ENCODE results near the gene DPEP1.

The DPEP1 gene

DNA sequence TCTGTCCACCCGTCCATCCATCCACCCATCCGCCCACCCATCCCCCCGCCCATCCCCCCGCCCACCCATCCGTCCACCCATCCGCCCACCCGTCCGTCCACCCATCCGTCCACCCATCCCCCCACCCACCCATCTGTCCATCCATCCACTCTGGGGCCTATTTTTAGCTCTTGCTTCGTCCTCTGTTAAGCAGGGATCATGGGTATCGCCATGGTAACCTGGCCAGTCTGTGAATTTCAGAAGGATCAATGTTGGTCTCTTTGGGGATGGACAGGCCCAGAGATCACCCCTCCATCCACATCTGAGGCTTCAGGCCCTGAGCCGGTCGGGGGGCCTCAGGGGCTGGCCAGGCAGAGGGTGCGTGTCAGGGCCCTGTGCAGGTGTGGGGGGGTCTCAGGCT, 15.2 kb upstream of the DPEP1 start:
- DNase-seq (ENCODE audit: low spot score), result no peak

DNA sequence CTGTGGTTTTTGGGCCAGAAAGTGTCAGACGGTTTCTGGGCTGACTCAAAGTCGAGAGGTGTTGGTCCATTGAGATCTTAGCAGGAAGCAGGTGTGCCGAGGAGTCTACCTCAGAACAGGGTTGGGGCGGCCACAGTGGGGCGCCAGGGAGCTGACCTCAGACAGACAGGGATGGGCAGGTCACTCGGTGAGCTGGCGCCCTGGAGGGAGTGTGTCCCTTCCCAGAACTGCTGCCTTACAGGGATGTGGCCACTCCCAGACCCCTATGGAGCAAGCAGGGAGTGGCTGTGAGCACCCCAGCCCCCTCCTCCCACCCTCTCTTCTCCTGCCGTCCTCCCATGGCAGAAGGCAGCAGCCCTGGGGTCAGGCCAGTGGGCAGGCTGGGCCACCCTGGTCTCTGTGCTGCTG, 14.0 kb upstream of the DPEP1 start:
- DNase-seq (ENCODE audit: low spot score), result peak; percentile 72

DNA sequence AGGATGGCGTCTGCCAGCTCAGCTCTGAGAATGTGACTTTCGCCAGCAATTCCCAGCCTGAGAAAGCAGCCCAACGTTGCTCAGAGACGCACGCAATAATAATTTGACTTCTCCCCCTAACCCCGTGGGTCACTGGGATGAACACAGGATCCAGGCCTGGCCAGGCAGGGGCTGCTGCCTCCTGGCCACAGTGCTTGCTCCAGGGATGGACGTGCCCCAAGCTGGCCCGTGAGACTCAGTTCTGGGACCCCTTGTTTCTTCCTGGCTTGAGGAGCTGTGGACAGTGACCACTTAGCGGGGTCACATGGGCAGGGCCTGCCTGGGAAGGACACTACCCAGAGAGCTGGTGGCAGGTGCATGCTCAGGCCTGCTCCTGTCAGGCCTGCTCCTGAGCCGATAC, 13.5 kb upstream of the DPEP1 start:
- no peak for DNase-seq (ENCODE audit: low spot score)

DNA sequence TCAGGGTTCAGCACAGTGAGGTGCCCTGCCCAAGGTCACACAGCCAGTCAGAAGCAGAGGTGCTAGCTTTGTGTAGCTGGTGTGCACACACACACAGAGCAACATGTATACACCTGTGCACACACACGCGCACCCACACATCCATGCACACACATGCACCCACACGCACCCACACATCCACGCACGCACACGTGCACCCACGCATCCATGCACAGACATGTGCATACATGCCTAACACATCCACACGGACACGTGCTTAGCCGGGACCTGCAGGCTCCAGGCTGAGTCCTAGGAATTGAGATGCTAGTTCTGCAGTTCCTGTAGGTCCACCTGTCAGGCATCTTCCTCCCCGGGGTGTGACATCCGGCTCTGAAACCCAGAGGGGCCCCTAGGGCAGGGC, 13.0 kb upstream of the DPEP1 start:
- DNase-seq (ENCODE audit: low spot score), result no peak

DNA sequence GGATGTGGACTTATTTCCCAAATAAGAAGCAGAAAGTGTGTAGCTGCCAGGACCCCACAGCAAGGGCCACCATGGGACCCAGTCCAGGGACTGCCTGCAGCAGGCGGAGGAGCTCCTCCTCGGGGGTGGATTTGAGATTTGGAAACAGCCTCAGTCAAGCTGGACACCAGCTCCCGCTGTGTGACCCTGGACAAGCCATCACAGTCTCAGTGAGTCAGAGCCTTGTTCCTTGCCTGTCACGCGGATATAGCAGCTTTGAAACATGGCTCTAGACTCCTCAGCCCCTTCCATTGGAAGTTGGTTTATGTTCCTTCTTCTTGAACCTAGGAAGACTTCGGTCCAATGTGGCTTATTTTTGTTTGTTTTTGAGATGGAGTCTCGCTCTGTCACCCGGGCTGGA, 12.5 kb upstream of the DPEP1 start:
- no peak for DNase-seq (ENCODE audit: low spot score)

DNA sequence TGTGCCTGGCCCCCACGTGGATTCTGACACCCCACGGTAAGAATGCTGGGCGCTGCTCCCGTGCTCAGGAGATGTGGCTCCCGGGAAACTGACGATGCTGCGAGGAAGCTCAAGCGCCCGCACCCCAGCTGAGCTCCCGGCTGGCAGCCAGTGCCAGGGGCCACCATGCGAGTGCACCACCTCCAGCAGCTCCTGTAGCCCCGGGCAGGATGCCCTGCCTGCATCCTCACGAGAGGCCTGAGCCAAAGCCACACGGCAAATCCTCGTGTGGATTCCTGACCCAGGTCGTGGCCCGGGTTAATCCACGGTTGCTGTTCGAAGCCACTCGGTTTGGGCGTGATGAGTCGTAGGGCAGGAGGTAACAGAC, 11.6 kb upstream of the DPEP1 start:
- no peak for DNase-seq (ENCODE audit: low spot score)

DNA sequence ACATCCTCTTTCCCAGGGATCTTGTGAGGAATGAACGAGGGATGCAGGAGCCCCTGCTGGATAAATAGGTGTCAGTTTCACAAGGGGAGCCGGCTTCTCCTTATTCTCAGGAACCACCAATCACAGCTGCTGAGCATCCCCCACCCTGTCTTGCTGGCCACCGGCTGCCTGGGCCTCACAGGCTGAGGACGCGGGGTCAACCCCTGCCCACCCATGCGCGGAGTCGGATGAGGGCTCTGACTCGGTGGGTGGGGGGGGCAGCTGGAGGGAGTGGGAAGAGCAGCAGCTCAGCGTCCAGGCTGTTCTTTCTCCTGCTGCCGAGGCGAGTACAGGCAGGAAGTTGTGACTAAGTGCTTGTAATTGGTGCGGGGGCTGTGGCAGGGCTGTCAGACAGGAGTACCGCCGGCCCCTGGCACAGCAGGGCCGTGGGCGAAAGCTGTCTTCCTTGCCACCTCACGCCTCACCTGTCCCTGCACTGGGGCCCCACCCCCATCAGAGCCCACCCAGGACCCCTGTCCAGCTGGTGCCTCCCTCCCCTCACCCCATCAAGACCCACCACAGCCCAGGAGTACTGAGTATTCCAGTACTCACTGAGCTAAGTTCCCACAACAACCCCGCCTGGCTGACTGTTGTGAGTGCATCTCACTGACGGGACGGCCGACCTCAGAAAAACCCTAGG, 11.0 kb upstream of the DPEP1 start:
- DNase-seq (ENCODE audit: low spot score), result peak; percentile 78

DNA sequence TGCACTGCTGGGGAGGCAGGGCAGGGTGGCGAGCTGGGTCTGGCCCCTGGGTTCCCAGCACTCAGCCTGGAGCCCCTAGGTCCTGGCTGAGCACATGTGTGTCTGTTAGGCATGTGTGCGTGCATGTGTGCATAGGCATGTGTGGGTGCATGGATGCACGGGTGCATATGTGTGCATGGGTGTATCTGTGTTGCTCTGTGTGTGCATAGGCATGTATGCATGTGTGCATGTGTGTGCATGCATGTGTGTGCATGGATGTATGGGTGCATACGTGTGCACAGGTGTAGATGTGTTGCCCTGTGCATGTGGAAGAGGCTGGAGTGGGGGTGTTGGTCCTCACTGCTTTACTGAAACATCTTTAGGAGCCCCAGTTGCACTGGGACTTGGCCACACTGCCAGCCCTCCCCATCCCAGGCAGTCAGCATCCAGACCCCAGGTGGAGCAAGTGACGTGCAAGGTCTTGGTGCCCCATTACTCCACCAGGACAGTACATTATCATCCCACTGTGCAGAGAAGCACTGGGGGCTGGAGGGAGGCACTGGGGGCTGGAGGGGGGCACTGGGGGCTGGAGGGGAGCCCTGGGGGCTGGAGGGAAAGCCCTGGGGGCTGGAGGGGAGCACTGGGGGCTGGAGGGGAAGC, 10.4 kb upstream of the DPEP1 start:
- no peak for DNase-seq (ENCODE audit: low spot score)

DNA sequence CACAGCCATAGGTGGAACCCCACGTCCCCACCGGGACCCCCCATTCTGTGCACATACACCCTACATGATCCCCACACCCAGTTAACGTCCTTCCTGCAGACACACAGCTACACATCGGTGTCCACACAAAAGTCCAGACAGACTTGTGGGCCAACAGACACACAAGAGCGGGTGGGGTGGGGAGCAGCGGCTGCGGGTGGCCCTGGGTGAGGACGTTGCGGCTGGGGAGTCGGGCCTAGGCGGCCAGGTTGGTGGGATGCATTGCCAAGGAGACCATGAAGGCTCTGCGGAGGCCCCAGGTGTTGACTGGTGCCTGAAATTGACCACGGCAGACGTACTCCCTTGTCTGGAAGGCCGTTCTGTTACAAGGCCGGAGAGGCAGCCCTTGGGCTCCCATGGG, 8.7 kb upstream of the DPEP1 start:
- DNase-seq (ENCODE audit: low spot score), result no peak

DNA sequence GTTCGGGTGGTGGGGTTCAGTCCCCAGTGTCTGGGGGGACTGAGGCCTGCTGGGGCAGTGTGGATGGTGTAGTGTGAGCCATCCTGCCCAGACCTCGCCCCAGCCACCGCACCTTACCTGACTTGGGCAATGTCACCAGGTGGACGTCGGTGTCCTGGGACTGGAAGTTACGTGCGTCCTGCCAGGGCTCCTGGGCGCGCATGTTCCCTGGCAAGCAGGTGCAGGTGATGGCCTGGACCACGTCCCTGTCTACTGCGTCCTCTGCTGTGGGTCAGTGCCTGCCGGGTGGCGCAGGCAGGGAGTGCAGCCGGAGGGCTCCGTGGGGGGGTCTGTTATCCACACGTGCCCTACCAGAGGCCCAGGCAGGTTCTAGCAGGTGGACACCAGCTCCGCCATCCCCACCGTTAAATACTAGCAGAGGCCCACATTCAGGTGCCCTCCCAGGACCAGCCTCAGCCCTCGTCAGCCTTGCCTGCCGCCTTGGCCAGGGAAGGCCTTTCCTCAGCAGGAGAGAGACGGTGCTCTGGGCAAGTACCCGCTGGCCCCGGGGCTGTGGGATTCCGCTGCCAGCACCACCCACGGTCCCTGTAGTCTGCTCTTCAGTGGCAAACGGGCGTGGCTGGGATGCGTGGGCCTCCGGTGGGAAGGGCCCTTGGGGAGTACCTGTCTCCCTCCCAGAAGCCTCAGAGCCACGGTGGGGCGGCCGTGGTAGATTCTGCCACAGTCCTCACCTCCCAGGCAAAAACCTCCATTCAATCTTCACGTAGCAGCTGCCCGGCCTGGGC, 8.1 kb upstream of the DPEP1 start:
- DNase-seq (ENCODE audit: low spot score), result no peak

DNA sequence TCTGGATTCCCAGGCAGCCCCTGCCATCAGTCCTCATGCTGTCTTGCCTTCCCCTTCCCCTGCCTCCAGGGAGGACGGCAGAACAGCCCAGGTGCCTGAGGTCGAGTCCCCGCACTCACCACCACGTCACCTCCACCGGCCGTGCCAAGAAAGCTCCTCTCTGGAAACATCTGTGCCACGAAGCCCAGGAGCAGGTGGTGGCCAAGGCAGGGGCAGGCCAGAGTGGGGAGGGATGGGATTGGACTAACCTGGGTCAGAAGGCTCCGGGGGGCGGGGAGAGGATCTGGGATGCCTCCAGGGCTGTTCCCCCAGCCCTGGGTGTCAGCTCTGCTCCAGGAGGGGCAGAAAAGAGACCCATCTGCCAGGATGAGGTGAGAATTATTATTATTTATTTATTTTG, 7.4 kb upstream of the DPEP1 start:
- DNase-seq (ENCODE audit: low spot score), result no peak

DNA sequence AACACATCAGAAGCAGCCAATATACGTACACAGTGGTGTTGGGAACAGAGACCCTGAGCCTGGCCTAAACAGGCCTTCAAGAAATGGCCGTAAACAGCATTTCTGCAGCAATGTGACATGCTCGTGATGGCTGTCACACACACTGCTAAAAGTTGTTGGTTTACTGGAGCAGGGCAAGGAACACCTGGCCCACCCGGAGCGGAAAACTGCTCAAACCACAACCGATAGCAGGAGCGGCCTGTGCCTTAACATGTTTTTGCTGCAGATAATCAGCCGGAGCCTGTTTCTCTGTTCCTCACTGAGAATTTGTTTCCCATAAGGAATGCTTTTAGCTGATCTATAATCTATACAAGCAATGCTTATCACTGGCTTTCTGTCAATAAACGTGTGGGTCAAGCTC, 6.0 kb upstream of the DPEP1 start:
- no peak for DNase-seq (ENCODE audit: low spot score)

DNA sequence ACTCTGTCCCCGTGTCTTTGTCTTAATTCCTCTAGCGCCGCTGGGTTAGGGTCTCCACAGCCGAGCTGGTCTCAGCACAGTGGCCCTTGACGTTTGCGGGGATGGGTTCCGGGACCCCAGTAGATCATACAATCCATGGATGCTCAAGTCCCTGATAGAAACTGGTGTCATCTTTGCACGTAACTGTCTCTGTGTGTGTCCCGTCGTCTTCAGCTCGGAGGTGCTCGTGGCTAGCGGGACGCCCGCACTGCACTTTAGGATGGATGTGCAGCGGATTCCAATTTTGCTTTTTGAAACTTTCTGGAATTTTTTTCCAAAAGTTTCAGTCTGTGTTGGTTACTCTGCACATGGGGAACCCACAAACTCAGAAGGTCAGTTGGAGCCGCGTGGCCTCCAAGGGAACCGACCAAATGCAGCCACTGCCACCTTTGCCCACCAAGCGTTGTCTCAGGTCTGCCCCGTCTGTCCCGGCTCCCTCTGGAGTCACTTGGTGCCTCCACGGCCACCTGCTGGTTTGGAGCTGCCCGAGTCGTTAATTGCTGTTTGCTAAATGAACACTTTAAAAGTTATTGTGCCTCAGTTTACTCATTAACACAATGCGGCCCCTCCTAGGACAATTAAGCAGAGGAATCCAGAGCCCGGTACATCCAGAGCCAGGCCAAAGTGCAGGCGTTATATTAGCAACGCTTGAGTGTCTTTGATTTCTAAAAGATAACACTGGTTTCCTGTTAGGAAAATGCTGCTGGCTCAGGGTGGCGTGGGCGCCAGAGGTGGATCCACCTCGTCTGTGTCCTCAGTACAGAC, 5.3 kb upstream of the DPEP1 start:
- DNase-seq (ENCODE audit: low spot score), result no peak

DNA sequence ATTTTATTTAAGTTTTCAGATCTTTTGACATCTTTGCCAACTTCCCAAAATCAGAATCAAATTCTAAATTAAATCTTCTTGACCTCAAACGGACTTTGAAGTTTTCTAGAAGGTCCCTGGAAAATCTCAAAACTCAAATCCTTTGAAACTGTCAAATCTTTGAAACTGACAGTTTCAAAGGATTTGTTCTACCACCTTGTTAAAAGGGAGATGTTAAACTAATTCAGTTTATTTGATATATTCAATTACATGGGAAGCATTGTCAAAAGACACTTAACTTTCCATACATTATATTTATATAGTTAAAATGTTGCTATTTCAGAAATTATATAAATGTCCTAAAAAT, 3.4 kb upstream of the DPEP1 start:
- no peak for DNase-seq (ENCODE audit: low spot score)

DNA sequence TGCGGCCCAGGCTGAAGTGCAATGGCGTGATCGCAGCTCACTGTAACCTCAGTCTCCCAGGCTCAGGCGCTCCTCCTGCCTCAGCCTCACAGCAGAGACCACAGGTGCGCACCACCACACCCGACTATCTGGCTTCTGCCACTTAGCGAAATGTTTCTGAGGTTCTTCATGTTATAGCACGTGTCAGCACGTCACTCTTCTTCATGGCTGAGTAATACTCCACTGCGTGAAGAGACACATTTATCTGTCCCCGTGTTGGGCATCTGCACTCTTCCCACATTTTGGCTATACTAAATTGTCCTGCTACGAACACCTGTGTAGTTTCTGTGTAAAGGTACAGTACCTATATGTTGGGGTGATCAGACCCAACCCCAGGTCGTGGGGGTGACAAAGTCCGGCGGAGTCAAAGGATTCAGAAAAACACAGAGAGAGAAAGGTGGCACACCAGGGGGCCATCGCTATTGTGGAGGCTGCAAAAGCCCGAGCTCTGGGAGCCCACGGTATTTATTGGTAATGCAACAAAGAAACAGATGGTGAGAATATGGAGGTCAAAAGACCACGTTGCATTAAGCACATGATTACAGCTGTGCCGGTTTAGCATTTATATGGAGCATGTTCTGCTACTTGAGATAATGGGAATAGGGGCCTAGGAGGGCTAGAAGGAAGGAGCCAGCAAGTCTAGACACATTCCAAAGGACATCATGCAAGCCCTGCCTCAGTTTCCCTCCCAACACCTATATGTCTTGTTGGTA, 851 bp upstream of the DPEP1 start:
- DNase-seq (ENCODE audit: low spot score), result no peak

DNA sequence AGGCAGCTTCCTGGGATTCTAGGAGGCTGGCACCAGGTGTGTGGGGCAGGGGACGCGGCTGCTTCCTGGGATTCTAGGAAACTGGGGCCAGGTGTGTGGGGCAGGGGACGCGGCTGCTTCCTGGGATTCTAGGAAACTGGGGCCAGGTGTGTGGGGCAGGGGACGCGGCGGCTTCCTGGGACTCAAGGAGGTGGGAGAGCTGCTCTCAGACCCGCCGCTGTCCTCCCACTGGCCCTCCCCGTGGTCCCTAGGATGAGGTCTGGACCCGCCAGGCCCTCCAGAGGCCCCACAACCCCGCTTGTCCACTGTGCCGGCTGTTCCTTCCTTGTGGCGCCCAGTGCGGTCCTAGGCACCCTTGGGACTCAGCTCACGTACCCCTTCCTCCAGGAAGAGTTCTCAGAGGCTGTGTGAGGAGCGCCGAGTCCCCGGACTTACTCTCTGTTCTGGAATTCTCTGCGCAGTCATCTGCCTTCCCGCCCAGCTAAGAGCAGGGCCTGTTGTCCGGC, 565 bp downstream of the DPEP1 start:
- DNase-seq (ENCODE audit: low spot score), result no peak

DNA sequence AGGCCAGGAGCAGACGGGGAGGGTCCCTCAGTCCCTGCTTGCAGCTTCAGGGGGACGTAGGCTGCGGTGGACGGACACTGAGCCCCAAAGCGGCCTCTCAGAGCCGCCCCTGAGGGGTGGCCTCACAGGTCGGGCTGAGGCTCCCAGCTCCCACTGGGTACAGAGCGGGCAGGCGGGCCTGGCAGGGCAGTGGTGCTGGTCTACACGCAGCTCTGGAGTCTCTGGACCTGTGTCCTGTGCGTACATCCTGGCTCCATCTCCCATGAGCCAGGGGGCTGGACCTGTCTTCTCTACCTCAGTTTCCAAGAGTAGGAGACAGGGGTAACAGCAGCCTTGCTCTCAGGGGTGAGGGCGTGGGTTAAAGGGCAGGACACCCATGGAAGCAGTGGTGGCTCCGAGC, 1.7 kb downstream of the DPEP1 start:
- no peak for DNase-seq (ENCODE audit: low spot score)

DNA sequence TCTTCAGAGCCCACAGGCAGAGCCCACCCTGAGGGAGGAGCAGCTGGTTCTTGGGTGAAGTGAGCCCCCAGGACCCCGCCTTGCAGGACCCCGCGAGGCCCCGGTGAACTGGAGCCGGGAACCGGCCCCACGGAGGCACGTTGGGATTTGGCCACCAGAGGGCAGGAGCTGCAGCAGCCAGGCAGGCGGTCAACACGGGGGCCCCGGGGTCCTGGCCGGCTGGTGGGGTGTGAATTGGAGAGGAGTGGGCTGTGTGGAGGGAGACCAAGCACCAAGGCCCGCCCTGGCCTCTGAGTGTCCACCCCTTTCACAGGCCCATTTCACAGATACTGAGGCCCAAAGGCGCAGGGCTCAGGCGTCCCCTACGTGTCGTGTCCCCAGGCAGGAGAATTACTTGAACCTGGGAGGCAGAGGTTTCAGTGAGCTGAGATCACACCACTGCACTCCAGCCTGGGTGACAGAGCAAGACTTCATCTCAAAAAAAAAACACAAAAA, 2.2 kb downstream of the DPEP1 start:
- no peak for DNase-seq (ENCODE audit: low spot score)

DNA sequence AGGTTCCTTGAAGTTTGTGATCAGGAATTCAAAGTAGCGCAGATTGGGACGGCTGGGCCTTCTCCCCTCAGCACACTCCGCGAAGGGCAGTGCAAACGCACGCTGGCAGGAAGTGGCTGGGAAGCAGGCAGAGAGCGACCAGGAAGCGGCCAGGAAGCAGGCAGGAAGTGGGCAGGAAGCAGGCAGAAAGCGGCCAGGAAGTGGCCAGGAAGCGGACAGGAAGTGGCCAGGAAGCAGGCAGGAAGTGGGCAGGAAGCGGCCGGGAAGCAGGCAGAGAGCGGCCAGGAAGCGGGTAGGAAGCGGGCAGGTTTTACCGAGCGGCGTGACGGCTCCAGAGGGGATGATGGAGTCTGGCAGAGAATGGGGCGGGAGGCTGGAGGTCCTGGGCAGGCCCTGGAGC, 3.2 kb downstream of the DPEP1 start:
- DNase-seq (ENCODE audit: low spot score), result no peak

DNA sequence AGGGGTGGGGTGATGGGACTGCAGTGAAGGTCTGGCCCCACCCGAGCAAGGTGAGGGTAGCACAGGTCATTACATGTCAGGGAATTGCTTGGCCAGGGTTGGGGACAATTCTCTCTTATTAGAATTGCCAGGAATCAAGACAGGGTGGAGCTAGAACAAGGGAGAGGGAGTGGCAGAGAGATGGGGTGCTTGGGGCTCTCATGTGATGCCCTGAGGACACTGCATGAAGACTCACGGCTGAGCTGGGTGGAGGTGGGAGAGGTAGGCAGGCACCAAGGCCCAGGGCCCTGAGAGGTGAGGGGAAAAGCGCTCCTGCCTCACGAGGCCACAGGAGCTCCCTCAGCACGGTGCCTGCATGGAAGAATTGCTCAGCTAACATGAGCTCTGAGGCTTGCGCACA, 3.6 kb downstream of the DPEP1 start:
- DNase-seq (ENCODE audit: low spot score), result no peak

All from SK-N-DZ (cell line).